HL-60 (cell line): ENCODE results near the gene ATP11B.

Experiments used
- GABPA ChIP-seq: IDR thresholded peaks from 2 replicates; pipeline ENCODE4 v1.6.1; 2012; ENCODE audit warnings: low read depth
- POLR2AphosphoS5 ChIP-seq: IDR thresholded peaks from 2 replicates; pipeline ENCODE4 v1.6.1; 2012; ENCODE audit warnings: low read depth
- TF ChIP-seq, protein P1 (sequence below): IDR thresholded peaks from one replicate; pipeline ENCODE4 v1.5.1; 2011; ENCODE audit warnings: low read length, control low read depth, inconsistent platforms; ENCODE audit not compliant: insufficient read depth
- TF ChIP-seq, protein P2 (sequence below): IDR thresholded peaks from 2 replicates; pipeline ENCODE4 v1.6.1; 2012; ENCODE audit warnings: low read depth; ENCODE audit not compliant: insufficient replicate concordance

- TF ChIP-seq, protein P1, sequence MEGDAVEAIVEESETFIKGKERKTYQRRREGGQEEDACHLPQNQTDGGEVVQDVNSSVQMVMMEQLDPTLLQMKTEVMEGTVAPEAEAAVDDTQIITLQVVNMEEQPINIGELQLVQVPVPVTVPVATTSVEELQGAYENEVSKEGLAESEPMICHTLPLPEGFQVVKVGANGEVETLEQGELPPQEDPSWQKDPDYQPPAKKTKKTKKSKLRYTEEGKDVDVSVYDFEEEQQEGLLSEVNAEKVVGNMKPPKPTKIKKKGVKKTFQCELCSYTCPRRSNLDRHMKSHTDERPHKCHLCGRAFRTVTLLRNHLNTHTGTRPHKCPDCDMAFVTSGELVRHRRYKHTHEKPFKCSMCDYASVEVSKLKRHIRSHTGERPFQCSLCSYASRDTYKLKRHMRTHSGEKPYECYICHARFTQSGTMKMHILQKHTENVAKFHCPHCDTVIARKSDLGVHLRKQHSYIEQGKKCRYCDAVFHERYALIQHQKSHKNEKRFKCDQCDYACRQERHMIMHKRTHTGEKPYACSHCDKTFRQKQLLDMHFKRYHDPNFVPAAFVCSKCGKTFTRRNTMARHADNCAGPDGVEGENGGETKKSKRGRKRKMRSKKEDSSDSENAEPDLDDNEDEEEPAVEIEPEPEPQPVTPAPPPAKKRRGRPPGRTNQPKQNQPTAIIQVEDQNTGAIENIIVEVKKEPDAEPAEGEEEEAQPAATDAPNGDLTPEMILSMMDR = no peak
- TF ChIP-seq POLR2AphosphoS5 (no peak), GABPA (no peak)
- TF ChIP-seq, protein P2, sequence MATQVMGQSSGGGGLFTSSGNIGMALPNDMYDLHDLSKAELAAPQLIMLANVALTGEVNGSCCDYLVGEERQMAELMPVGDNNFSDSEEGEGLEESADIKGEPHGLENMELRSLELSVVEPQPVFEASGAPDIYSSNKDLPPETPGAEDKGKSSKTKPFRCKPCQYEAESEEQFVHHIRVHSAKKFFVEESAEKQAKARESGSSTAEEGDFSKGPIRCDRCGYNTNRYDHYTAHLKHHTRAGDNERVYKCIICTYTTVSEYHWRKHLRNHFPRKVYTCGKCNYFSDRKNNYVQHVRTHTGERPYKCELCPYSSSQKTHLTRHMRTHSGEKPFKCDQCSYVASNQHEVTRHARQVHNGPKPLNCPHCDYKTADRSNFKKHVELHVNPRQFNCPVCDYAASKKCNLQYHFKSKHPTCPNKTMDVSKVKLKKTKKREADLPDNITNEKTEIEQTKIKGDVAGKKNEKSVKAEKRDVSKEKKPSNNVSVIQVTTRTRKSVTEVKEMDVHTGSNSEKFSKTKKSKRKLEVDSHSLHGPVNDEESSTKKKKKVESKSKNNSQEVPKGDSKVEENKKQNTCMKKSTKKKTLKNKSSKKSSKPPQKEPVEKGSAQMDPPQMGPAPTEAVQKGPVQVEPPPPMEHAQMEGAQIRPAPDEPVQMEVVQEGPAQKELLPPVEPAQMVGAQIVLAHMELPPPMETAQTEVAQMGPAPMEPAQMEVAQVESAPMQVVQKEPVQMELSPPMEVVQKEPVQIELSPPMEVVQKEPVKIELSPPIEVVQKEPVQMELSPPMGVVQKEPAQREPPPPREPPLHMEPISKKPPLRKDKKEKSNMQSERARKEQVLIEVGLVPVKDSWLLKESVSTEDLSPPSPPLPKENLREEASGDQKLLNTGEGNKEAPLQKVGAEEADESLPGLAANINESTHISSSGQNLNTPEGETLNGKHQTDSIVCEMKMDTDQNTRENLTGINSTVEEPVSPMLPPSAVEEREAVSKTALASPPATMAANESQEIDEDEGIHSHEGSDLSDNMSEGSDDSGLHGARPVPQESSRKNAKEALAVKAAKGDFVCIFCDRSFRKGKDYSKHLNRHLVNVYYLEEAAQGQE = no peak
These were observed 98.9 kb downstream of the ATP11B start for GRCh38 chr3:182892226-182892625.
